Esophagus mucosa (tissue), 1 donor: Measurements from ENCODE around the gene EDNRB. TPM values are rescaled to one million over a fixed set of nuclear protein-coding genes. Genes with fewer than 3 reads are reported as not detected.
"Not testable (repeated sequence)": the region's sequence is repeated elsewhere in the genome, so short reads cannot be mapped to it uniquely, and the experiment has no call there.

Experiments used
- ATAC-seq: fragments of 200-7000 bp; cut with Tn5 transposase; one replicate; pipeline ENCODE4 v1.9.1; 2020
- total RNA-seq: library from RNA; stranded (reverse); gene quantifications from one replicate; pipeline ENCODE4 v1.2.4, GENCODE V29; 2023
- donor health status: DM: yes; HTN: yes; CAD: no.

EDNRB gene
- total RNA-seq, 1 donor from 2014 or later, result 2.6 TPM

DNA sequence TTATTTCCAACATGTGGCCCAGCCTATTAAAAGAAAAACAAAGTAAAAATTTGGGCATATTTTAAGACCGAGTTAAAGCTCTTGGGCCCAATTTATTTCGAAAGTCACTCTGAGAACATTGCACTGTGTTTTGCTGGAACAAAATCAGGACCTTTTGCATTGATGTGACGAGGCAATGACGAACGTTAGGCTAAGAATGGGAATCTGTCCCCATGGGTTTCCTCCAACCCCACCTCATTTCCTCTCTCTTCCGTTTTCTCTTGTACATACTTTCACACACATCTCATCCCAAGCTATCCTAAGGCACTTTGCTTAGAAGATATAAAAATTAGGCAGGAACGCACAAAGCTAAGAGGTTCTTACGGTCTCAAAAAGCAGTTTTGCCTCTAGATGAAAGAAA lies 22.1 kb downstream of the EDNRB start:
- no peak for ATAC-seq

- no peak for ATAC-seq
Observed at GRCh38 chr13:77894743-77895142, 23.9 kb downstream of the EDNRB start.

GRCh38 chr13:77893066-77893465 lies 25.6 kb downstream of the EDNRB start:
- no peak for ATAC-seq

DNA sequence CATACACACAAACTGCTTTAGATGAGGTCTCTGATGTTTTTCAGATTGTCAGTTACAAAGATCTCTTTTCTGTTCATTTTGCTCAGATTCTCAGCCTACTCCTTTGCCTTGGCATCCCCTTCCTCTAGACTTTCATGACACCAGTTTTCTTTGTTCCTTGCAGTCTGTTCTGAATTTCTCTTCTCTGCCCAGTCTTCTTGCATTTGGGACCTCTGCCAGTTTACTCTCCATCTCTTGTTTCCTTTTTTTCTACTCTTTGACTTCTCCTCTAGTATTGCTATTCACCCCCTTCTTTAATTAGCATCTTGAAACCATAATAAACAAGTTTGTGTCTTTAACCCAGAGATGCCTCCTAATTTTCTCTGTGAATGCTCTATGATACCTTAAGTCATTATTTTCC lies 26.1 kb downstream of the EDNRB start:
- no peak for ATAC-seq

DNA sequence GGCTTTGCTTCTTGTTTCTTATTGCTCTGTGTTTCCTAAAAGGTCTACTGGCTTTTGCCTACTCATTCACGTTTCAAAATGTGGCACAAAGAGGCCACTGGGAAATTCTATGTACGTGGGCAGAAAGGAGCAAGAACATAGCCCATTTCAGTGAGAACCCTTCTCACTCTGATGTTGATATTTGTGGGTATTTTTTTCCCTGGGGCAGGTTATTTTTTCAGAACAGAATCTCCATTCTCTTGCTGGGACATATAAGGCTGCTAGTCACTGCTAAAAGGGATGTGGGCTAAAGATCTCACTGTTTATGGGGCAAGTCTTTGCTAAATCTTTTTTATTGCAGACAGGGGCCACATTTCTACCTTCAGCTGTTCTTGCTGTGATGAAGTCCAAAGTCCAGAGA lies 27.1 kb downstream of the EDNRB start:
- no peak for ATAC-seq

- no peak for ATAC-seq
Observed at GRCh38 chr13:77891041-77891440, 27.6 kb downstream of the EDNRB start.

DNA sequence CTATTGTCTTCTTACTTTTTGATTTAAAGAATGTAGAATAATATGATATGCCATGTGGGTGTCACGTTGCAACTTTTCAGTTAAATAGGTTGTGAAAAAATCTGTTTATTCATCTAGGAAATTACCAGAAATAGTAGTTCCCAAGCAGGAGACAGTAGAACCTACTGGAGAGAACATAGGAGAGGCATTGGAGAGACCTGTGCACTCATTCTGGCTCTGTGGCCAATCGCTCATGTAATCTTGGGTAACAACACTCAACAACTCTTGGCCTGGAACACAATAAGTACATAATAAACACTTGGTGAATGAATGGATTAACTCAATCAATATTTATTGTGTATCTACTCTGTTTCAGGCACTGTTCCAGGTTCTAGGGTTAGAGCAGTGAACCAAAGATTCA lies 35.3 kb downstream of the EDNRB start:
- no peak for ATAC-seq

DNA sequence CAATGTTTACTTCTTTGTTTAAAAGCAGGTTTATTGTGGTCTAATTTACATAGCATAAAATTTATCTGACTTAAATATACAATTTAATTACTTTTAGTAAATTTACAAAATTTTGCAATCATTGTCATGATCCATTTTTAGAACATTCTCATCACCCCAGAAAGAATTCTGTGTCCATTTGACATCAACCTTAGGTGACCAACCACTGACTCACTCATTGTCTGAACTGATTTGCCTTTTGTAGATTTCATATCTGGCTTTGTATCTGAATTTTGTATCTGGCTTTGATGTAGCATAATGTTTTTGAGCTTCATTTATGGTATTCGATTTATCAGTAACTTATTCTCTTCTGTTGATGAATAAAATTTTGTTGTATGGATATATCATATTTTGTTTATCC lies 40.4 kb downstream of the EDNRB start:
- no peak for ATAC-seq

DNA sequence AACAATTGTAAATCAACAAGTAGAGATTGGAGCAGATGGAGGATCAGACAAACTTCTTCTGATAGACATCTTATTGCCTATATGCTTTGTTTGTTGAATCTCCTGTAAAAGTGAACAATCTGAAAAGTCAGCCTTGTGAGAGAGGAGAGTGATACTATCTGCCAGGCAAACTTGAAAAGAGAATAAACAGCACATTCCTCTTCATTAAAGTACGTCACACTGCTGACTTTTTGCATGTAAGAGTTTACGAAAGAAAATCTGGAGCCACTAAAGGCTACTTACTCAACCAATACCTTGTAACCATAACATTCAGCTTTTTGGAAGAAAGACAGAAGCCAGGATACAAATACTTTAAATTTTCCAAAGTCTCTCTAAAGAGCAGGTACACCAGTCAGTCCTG lies 42.5 kb downstream of the EDNRB start:
- ATAC-seq, result no peak

DNA sequence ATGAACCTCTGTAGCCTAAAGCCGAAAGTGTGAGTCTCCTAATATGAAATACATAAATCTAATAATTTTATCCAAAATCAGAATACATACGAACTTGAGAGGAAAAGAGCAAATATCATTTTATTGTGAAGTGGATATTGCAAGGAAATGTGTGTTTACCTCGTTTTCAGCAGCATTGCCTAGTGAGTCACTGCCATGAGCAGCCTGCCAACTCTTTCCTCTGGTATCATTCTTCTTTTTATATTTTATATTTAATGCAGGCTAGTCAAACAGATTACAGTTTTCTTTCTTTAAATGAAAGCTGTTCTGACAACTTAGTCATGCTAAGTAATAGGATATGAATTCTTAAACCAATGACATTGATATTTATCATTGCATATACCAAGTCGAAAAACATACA lies 44.2 kb downstream of the EDNRB start:
- ATAC-seq, result no peak

DNA sequence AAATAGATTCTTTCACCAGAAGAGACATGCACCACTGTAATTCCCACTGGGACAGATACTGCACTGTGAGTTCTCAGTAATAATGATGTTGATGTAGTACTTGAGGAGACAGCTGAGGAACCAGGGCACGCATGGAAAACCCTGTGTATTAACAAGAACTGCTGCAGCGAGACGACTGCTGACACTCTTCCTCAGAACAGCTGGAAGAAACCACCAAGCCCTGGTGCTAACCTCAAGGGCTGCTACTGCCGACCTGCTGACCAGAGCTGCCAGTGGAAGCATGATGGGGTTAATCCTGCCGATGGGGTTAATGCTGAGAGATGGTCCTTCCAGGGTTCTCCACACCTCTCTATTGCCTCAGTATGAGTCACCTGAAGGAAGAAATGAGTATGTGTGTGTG lies 45.6 kb downstream of the EDNRB start:
- no peak for ATAC-seq

GRCh38 chr13:77871596-77871995 lies 47.0 kb downstream of the EDNRB start:
- no peak for ATAC-seq

DNA sequence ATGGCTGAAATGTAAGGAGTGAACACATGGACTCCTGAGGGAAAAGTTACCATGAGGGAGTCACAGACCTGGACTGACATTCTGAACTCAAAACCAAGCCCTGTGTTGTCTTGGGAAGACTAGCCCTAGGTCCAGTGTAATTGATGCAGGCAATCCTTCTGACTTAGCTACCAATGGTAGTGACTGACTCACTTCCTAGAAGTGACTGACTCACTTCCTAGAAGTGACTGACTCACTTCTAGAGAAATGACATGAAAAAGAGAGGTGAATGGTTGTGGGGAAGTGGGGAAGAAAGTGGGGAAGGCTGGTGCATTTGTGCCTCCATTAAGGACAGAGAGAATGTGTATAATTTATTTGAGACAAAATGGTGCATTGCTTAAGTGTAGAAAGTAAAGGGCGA lies 49.9 kb downstream of the EDNRB start:
- ATAC-seq, result no peak

DNA sequence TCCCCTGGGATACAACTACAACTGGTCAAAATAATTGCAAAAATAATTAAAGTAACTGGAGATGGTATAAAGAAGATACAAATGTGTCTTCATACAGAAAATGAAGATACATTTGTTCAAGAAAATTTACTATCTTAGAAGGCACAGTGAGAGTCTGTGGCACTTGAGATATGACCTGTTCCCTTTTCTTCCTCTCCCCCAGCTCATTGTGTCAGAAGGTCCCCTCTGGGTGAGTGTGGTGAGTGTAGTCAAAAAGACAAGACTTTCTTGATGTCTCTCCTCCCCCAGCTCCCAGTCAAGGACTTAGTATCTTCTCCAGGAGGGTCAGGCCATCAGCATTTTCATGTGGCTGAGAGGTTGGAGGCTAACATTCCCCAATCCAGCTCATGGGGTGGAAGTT lies 51.7 kb downstream of the EDNRB start:
- ATAC-seq, result no peak

GRCh38 chr13:77865622-77866021 lies 53.0 kb downstream of the EDNRB start:
- no peak for ATAC-seq

- no peak for ATAC-seq
Observed at GRCh38 chr13:77863144-77863543, 55.5 kb downstream of the EDNRB start.

DNA sequence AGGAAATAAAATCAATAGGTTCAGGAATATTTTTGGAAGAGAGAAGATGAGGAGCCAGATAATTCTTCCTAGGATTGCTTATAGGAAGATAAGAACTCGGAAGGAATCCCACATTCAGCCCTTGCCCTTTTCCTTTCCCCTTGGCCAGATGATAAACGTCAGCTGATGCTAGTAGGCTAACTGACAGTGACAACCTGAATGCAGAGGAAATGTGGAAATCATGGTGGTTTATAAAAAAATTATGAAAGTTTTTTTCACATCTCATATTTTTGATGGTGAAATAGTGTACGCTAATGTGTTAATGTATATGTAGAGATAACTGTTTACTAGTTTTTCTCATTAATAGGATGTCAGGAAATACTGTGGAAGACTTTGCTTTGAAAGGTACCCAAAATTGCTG lies 56.9 kb downstream of the EDNRB start:
- ATAC-seq, result no peak

DNA sequence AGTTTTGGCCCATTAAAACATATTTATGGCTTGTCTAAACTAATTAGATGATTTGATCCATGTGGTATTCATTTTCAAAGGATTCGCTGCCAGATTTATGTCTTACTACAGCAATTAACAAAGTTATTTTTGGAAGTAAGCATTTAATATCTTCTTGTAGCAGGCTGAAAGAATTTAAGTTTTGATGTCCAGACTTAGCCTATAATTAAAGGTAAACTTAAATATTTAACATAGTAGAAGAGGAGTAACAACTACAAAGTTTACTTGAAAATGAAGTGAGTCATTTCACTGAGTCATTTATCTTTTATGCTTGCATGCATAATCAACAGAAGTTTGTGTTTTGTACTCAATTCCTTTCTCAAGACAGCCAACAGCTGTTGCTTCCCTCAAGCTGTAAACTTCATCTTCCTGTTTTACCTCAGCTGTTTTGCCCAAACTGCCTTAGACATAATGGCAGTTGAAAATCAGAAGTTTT lies 58.1 kb downstream of the EDNRB start:
- no peak for ATAC-seq

GRCh38 chr13:77859450-77859849 lies 59.2 kb downstream of the EDNRB start:
- ATAC-seq, result no peak

DNA sequence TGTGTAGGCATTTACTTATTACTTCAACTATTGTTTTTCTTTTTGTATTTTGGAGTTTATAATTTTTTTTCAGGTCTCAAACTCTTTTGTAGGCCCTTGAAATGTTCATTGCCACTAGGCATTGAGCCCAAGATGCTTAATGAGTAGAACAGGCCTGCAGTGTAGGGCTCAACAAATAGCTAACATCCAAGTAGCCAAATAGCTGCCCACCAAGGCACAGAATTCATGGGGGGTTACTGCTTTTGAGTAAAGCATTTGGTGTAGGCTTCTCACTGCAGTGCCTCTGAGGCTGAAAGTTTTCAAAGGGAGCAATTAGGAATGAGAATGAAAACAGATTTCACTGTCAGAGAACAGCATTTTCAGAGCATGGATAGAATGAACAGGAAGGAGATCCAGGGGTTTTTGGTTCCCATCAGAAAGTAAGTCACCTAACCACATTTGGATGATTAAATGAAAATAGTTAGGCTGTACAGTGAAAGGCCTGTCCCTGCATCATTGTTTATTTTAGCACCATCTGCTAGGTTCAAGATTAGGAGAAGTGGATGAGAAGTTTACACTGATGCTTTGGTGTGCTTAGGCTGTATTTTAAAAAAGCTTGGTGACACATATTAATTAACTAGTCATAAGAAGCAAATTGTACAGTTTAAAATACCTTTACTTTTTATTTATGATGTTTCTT lies 61.0 kb downstream of the EDNRB start:
- no peak for ATAC-seq

GRCh38 chr13:77853703-77854102 lies 64.9 kb downstream of the EDNRB start:
- no peak for ATAC-seq

DNA sequence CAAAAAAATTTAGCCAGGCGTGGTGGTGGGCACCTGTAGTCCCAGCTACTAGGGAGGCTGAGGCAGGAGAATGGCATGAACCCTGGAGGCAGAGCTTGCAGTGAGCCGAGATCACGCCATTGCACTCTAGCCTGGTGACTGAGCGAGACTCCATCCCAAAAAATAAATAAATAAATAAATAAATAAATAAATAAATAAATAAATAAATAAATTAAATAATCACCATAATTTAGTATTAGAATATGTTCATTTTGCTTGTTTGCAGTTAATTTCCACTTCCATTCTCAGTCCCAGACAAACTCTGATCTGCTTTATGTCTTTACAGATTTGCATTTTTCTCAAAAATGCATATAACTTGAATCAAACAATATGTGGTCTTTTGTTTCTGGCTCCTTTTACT lies 70.6 kb downstream of the EDNRB start:
- ATAC-seq, result not testable (repeated sequence)

DNA sequence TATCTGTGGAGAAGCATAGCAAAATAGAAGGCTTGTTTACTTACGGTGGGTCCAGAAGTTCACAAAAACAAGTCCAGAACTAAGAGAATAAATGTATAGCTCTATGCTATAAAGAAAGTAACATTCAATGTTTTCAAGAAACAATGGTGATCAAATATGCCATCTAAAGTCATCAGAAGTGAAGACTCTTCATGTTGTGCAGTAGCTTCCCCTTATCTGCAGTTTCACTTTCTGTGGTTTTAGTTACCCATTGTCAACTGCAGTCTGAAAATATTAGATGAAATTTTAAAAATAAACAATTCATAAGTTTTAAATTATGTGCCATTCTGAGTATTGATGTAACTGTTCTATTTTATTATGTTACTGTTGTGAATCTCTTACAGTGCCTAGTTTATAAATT lies 72.5 kb downstream of the EDNRB start:
- ATAC-seq, result no peak
